PC-9 (cell line): ENCODE data around the gene ERC2. TPM values are rescaled to one million over a fixed set of nuclear protein-coding genes. Genes with fewer than 3 reads are reported as not detected.
A peak's percentile ranks its signal among the peaks of the same experiment; 100 is the strongest.

ENCODE experiments used
- BruUV-seq: library from RNA; stranded (reverse); fragments of 400-500 nt; replicated peaks from 2 replicates; lab custom pipeline; 2021; lab: Mats Ljungman, UMichigan
- CTCF ChIA-PET: fragments of 300-600 bp; sonication (Branson Sonifier 250); formaldehyde crosslinking; loops from one replicate; lab custom pipeline; 2022; ENCODE audit warnings: antibody characterized with exemption; lab: Charles Lee
- POLR2A ChIA-PET: fragments of 300-600 bp; sonication (Branson Sonifier 250); formaldehyde crosslinking; loops from one replicate; lab custom pipeline; 2022; ENCODE audit warnings: antibody characterized with exemption; ENCODE audit not compliant: unreplicated experiment; lab: Charles Lee
- DNase-seq, 2 experiments: peaks; one replicate each; pipeline versions ENCODE4 v3.0.0 to v3.0.0-alpha.2; 2015 to 2022; ENCODE audit warnings: mixed read lengths in 1 of 2
- H2AFZ ChIP-seq: fragments of 200-600 bp; sonication (generic); 2 replicates; pipeline ENCODE4 v1.8.1; 2017; ENCODE audit warnings: antibody characterized with exemption
- H3F3A ChIP-seq: fragments of 200-600 bp; sonication (generic); 2 replicates; pipeline ENCODE4 v1.8.1; 2017; ENCODE audit warnings: antibody characterized with exemption, mild to moderate bottlenecking, low read depth; ENCODE audit not compliant: insufficient read depth
- H3K27ac ChIP-seq: fragments of 200-600 bp; sonication (generic); 2 replicates; pipeline ENCODE4 v1.6.1; 2016; ENCODE audit warnings: mixed run types
- H3K27me3 ChIP-seq: fragments of 200-600 bp; sonication (generic); 2 replicates; pipeline ENCODE4 v1.6.1; 2016; ENCODE audit warnings: low read depth, mixed run types; ENCODE audit not compliant: insufficient read depth
- H3K36me3 ChIP-seq: fragments of 200-600 bp; sonication (generic); 2 replicates; pipeline ENCODE4 v1.6.1; 2016; ENCODE audit warnings: low read depth, mixed run types
- H3K4me1 ChIP-seq: fragments of 200-600 bp; sonication (generic); replicated peaks from 2 replicates; pipeline ENCODE4 v1.6.1; 2016; ENCODE audit warnings: mixed run types; ENCODE audit not compliant: insufficient read depth
- H3K4me2 ChIP-seq: fragments of 200-600 bp; sonication (generic); 2 replicates; pipeline ENCODE4 v1.6.1; 2017; ENCODE audit warnings: mixed run types
- H3K4me3 ChIP-seq: fragments of 200-600 bp; sonication (generic); 2 replicates; pipeline ENCODE4 v1.6.1; 2016; ENCODE audit warnings: mixed run types
- H3K79me2 ChIP-seq: fragments of 200-600 bp; sonication (generic); 2 replicates; pipeline ENCODE4 v1.6.1; 2017; ENCODE audit warnings: low read depth, mixed run types
- H3K9me2 ChIP-seq: fragments of 200-600 bp; sonication (generic); 2 replicates; pipeline ENCODE4 v1.8.1; 2017; ENCODE audit warnings: mild to moderate bottlenecking; ENCODE audit not compliant: insufficient read depth
- H3K9me3 ChIP-seq: fragments of 200-600 bp; sonication (generic); 2 replicates; pipeline ENCODE4 v1.8.1; 2016; ENCODE audit warnings: low read depth; ENCODE audit not compliant: insufficient read depth
- H4K20me1 ChIP-seq: fragments of 200-600 bp; sonication (generic); 2 replicates; pipeline ENCODE4 v1.8.1; 2017; ENCODE audit not compliant: insufficient read depth
- EZH2 ChIP-seq: fragments of 200-600 bp; sonication (generic); IDR thresholded peaks from 2 replicates; pipeline ENCODE4 v1.8.0; 2017; ENCODE audit warnings: antibody characterized with exemption, low read depth
- intact Hi-C: fragments of 100-400 bp; cut with micrococcal nuclease; formaldehyde crosslinking; loops from one replicate; pipeline ENCODE4 v1.10.0; 2022; ENCODE audit not compliant: unreplicated experiment
- total RNA-seq: library from RNA; stranded (reverse); gene quantifications from 2 replicates; pipeline ENCODE4 v1.2.3, GENCODE V29; 2021
- TF ChIP-seq, protein P1 (sequence below): fragments of 200-600 bp; sonication (generic); conservative IDR thresholded peaks from 2 replicates; pipeline ENCODE4 v1.6.1; 2017; ENCODE audit warnings: mixed run types, antibody characterized with exemption, mild to moderate bottlenecking, moderate library complexity

ERC2 gene
- total RNA-seq, 1 experiment from 2014 or later: 1.4 TPM

DNA sequence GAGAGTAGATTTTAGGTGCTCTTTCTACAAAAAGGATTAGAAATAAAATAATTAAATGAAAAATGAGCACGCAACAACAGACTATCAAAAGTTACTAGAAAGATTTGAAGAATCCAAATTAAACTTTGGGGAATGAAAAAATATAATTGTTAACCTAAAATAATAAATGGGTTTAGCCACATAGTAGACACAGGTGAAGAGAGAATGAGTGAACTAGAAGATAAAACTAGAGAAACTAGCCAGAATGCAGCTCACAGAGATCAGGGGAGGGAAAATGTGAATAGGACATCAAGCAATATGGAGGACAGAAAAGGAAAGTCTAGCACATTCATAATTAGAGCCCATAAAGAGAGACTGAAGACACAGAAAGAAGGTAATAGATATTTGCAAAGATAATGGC is 670.5 kb downstream of the ERC2 start:
- Histone ChIP-seq H3K9me3 (no peaks in the 10 kb centered on the region), H3K9me2 (no peaks in the 10 kb centered on the region), H3K27ac (no peak overlapping the region), H2AFZ (no peak overlapping the region), H3K79me2 (no peaks in the 10 kb centered on the region), H3K4me1 (0 out of 2 replicates have a peak, but pooled peaks cover 16% of the 10 kb centered on the region), H3F3A (no peaks in the 10 kb centered on the region), H4K20me1 (no peaks in the 10 kb centered on the region), H3K27me3 (no peaks in the 10 kb centered on the region), H3K36me3 (no peaks in the 10 kb centered on the region; the same call in 1 of the 2 replicates), H3K4me3 (no peak overlapping the region), H3K4me2 (no peak overlapping the region)
- intact Hi-C loops: no loop called here
- BruUV-seq: no TSS peak
- POLR2A ChIA-PET: no interaction called here
- CTCF ChIA-PET: no interaction called here
- no peak for TF ChIP-seq EZH2
- TF ChIP-seq, protein P1, sequence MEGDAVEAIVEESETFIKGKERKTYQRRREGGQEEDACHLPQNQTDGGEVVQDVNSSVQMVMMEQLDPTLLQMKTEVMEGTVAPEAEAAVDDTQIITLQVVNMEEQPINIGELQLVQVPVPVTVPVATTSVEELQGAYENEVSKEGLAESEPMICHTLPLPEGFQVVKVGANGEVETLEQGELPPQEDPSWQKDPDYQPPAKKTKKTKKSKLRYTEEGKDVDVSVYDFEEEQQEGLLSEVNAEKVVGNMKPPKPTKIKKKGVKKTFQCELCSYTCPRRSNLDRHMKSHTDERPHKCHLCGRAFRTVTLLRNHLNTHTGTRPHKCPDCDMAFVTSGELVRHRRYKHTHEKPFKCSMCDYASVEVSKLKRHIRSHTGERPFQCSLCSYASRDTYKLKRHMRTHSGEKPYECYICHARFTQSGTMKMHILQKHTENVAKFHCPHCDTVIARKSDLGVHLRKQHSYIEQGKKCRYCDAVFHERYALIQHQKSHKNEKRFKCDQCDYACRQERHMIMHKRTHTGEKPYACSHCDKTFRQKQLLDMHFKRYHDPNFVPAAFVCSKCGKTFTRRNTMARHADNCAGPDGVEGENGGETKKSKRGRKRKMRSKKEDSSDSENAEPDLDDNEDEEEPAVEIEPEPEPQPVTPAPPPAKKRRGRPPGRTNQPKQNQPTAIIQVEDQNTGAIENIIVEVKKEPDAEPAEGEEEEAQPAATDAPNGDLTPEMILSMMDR: no peak
- DNase-seq: no peak

DNA sequence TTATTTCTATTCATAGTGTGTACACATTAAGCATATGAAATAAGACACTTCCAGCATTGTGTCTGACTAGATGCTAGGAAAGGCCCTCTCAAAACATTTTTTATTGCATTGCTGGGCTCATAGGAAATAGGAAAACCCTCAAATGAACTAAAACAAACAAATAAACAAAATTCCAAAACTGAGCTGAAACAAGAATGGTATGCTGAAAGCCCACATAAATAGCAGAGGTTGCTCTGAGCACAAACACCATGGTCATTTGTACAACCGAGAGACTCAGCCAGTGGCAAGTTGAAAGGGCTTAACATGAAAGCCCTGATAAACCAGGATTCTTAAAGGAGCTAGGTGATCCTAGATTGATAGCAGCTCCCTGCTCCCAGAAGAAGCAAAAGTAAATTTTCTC is 671.2 kb downstream of the ERC2 start:
- ChIA-PET POLR2A (no interaction called here), CTCF (no interaction called here)
- Histone ChIP-seq H3K4me1 (peaks cover 20% of the 10 kb centered on the region), H3K4me2 (no peak overlapping the region), H3F3A (no peaks in the 10 kb centered on the region), H3K27ac (no peak overlapping the region), H3K4me3 (no peak overlapping the region), H3K36me3 (no peaks in the 10 kb centered on the region; the same call in 1 of the 2 replicates), H2AFZ (0 out of 2 replicates have a peak overlapping the region, but pooled peaks have one; percentile 16), H3K27me3 (no peaks in the 10 kb centered on the region), H3K9me3 (no peaks in the 10 kb centered on the region), H3K9me2 (no peaks in the 10 kb centered on the region), H4K20me1 (no peaks in the 10 kb centered on the region), H3K79me2 (no peaks in the 10 kb centered on the region)
- DNase-seq: no peak
- intact Hi-C loops: no loop called here
- TF ChIP-seq EZH2: no peak
- TF ChIP-seq, protein P1: no peak
- no TSS peak for BruUV-seq

GRCh38 chr3:55796533-55796932 is 671.7 kb downstream of the ERC2 start:
- Histone ChIP-seq H3K27me3 (no peaks in the 10 kb centered on the region), H3K4me3 (no peak overlapping the region), H2AFZ (0 out of 2 replicates have a peak overlapping the region, but pooled peaks have one; percentile 16), H4K20me1 (no peaks in the 10 kb centered on the region), H3K9me3 (no peaks in the 10 kb centered on the region), H3K36me3 (no peaks in the 10 kb centered on the region; the same call in 1 of the 2 replicates), H3K79me2 (no peaks in the 10 kb centered on the region), H3K9me2 (no peaks in the 10 kb centered on the region), H3K4me1 (peaks cover 26% of the 10 kb centered on the region), H3F3A (no peaks in the 10 kb centered on the region), H3K4me2 (no peak overlapping the region), H3K27ac (no peak overlapping the region)
- POLR2A ChIA-PET: no interaction called here
- CTCF ChIA-PET: no interaction called here
- TF ChIP-seq EZH2: no peak
- TF ChIP-seq, protein P1: no peak
- intact Hi-C loops: no loop called here
- BruUV-seq: no TSS peak
- no peak for DNase-seq
